IMR-90 (cell line): ENCODE measurements around the gene RASGRP2.

Source experiments
- CHD1 ChIP-seq: IDR thresholded peaks from 2 replicates; pipeline ENCODE4 v1.6.1; 2012; ENCODE audit warnings: low read depth, low read length, improper control_type of control experiment
- POLR2A ChIP-seq: IDR thresholded peaks from 2 replicates; pipeline ENCODE4 v1.6.1; 2012; ENCODE audit warnings: mild to moderate bottlenecking, low read depth, low read length
- RFX5 ChIP-seq: IDR thresholded peaks from 2 replicates; pipeline ENCODE4 v1.8.0; 2012; ENCODE audit warnings: low read depth, mild to moderate bottlenecking, low read length, moderate library complexity
- SMC3 ChIP-seq: fragments of 150-350 bp; IDR thresholded peaks from 2 replicates; pipeline ENCODE4 v1.6.1; 2016; ENCODE audit warnings: low read depth, mild to moderate bottlenecking, antibody characterized with exemption, low read length, moderate library complexity
- TF ChIP-seq, protein P1 (sequence below): conservative IDR thresholded peaks from 2 replicates; pipeline ENCODE4 v1.5.1; 2012; ENCODE audit warnings: mild to moderate bottlenecking, low read depth, low read length, improper control_type of control experiment

DNA sequence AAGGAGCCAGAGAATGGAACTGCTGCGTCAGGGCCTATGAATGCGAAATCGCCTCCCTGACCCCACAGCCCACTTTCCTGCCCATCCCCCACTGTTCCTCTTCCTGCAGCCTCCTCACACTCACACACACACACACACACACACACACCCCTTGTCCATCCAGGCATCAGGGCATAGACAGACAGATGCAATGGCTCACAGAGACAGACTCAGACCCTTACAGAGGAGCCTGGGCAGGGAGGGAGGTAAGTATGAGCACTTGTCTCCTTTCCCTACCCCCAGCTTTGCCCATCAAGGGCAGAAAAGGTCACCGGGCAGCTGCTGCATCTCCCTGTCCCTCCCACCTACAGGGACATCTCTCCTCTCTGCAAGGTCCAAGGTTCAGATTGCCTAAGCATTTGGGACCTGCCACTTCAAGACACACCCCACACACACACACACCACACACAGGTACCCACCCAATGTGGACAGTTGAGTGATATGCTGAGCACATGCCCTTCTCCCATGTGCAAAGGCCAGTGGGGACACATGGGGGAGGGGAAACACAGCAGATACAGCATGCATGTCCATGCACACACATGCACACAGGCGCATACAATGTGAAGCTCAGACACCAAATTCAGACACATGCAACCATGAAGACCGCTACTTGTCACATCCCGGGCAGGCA is 18.9 kb downstream of the RASGRP2 start:
- TF ChIP-seq, protein P1, sequence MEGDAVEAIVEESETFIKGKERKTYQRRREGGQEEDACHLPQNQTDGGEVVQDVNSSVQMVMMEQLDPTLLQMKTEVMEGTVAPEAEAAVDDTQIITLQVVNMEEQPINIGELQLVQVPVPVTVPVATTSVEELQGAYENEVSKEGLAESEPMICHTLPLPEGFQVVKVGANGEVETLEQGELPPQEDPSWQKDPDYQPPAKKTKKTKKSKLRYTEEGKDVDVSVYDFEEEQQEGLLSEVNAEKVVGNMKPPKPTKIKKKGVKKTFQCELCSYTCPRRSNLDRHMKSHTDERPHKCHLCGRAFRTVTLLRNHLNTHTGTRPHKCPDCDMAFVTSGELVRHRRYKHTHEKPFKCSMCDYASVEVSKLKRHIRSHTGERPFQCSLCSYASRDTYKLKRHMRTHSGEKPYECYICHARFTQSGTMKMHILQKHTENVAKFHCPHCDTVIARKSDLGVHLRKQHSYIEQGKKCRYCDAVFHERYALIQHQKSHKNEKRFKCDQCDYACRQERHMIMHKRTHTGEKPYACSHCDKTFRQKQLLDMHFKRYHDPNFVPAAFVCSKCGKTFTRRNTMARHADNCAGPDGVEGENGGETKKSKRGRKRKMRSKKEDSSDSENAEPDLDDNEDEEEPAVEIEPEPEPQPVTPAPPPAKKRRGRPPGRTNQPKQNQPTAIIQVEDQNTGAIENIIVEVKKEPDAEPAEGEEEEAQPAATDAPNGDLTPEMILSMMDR: no peak
- TF ChIP-seq RFX5: no peak
- TF ChIP-seq SMC3: no peak
- no peak for TF ChIP-seq POLR2A
- TF ChIP-seq CHD1: no peak
